ENCODE results near the gene MLXIP.

DNA sequence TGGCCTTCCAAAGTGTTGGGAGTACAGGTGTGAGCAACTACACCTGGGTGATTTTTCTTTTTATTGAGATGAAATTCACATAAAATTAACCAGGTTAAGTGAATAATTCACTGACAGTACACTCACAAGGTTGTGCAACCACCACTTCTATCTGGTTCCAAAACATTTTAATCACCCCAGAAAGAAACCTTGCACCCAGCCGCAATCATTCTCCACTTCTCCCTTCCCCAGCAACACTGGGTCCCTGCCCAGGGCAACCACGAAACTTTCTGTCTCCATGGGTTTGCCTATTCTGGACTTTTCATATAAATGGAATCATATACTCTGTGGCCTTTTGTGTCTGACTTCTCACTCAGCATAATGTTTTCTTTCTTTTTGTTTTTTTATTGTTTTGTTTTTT lies 26.3 kb upstream of the MLXIP start:
- TF ChIP-seq ZSCAN16 (tag by site-specific recombination; IDR thresholded peaks at IDR 0.05), result no peak
- TF ChIP-seq ZNF266 (tag by site-specific recombination; IDR thresholded peaks at IDR 0.05; ENCODE audit: low read depth), result no peak
- TF ChIP-seq ZNF792 (tag by site-specific recombination; IDR thresholded peaks at IDR 0.05), result no peak
- TF ChIP-seq, protein P1, sequence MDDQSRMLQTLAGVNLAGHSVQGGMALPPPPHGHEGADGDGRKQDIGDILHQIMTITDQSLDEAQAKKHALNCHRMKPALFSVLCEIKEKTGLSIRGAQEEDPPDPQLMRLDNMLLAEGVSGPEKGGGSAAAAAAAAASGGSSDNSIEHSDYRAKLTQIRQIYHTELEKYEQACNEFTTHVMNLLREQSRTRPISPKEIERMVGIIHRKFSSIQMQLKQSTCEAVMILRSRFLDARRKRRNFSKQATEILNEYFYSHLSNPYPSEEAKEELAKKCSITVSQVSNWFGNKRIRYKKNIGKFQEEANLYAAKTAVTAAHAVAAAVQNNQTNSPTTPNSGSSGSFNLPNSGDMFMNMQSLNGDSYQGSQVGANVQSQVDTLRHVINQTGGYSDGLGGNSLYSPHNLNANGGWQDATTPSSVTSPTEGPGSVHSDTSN (CRISPR knock-in tag; IDR thresholded peaks at IDR 0.05), result no peak
- no peak for TF ChIP-seq ZNF274 (IDR thresholded peaks at IDR 0.05; ENCODE audit: low read length)
- TF ChIP-seq ZNF274 (tag by site-specific recombination; IDR thresholded peaks at IDR 0.05; ENCODE audit: borderline replicate concordance), result no peak
- TF ChIP-seq, protein P2, sequence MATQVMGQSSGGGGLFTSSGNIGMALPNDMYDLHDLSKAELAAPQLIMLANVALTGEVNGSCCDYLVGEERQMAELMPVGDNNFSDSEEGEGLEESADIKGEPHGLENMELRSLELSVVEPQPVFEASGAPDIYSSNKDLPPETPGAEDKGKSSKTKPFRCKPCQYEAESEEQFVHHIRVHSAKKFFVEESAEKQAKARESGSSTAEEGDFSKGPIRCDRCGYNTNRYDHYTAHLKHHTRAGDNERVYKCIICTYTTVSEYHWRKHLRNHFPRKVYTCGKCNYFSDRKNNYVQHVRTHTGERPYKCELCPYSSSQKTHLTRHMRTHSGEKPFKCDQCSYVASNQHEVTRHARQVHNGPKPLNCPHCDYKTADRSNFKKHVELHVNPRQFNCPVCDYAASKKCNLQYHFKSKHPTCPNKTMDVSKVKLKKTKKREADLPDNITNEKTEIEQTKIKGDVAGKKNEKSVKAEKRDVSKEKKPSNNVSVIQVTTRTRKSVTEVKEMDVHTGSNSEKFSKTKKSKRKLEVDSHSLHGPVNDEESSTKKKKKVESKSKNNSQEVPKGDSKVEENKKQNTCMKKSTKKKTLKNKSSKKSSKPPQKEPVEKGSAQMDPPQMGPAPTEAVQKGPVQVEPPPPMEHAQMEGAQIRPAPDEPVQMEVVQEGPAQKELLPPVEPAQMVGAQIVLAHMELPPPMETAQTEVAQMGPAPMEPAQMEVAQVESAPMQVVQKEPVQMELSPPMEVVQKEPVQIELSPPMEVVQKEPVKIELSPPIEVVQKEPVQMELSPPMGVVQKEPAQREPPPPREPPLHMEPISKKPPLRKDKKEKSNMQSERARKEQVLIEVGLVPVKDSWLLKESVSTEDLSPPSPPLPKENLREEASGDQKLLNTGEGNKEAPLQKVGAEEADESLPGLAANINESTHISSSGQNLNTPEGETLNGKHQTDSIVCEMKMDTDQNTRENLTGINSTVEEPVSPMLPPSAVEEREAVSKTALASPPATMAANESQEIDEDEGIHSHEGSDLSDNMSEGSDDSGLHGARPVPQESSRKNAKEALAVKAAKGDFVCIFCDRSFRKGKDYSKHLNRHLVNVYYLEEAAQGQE (tag by site-specific recombination; IDR thresholded peaks at IDR 0.05), result no peak
- TF ChIP-seq, protein P3, sequence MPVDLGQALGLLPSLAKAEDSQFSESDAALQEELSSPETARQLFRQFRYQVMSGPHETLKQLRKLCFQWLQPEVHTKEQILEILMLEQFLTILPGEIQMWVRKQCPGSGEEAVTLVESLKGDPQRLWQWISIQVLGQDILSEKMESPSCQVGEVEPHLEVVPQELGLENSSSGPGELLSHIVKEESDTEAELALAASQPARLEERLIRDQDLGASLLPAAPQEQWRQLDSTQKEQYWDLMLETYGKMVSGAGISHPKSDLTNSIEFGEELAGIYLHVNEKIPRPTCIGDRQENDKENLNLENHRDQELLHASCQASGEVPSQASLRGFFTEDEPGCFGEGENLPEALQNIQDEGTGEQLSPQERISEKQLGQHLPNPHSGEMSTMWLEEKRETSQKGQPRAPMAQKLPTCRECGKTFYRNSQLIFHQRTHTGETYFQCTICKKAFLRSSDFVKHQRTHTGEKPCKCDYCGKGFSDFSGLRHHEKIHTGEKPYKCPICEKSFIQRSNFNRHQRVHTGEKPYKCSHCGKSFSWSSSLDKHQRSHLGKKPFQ (tag by site-specific recombination; IDR thresholded peaks at IDR 0.05), result no peak
- no peak for TF ChIP-seq ZBTB8A (tag by site-specific recombination; IDR thresholded peaks at IDR 0.05)
- TF ChIP-seq, protein P4, sequence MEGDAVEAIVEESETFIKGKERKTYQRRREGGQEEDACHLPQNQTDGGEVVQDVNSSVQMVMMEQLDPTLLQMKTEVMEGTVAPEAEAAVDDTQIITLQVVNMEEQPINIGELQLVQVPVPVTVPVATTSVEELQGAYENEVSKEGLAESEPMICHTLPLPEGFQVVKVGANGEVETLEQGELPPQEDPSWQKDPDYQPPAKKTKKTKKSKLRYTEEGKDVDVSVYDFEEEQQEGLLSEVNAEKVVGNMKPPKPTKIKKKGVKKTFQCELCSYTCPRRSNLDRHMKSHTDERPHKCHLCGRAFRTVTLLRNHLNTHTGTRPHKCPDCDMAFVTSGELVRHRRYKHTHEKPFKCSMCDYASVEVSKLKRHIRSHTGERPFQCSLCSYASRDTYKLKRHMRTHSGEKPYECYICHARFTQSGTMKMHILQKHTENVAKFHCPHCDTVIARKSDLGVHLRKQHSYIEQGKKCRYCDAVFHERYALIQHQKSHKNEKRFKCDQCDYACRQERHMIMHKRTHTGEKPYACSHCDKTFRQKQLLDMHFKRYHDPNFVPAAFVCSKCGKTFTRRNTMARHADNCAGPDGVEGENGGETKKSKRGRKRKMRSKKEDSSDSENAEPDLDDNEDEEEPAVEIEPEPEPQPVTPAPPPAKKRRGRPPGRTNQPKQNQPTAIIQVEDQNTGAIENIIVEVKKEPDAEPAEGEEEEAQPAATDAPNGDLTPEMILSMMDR (tag by site-specific recombination; IDR thresholded peaks at IDR 0.05), result no peak
- TF ChIP-seq, protein P5, sequence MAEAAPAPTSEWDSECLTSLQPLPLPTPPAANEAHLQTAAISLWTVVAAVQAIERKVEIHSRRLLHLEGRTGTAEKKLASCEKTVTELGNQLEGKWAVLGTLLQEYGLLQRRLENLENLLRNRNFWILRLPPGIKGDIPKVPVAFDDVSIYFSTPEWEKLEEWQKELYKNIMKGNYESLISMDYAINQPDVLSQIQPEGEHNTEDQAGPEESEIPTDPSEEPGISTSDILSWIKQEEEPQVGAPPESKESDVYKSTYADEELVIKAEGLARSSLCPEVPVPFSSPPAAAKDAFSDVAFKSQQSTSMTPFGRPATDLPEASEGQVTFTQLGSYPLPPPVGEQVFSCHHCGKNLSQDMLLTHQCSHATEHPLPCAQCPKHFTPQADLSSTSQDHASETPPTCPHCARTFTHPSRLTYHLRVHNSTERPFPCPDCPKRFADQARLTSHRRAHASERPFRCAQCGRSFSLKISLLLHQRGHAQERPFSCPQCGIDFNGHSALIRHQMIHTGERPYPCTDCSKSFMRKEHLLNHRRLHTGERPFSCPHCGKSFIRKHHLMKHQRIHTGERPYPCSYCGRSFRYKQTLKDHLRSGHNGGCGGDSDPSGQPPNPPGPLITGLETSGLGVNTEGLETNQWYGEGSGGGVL (tag by site-specific recombination; IDR thresholded peaks at IDR 0.05), result no peak

Measured in HEK293 (cell line).